NB4 (cell line): ENCODE results near the gene ITSN1.

Experiments
- POLR2A ChIP-seq: IDR thresholded peaks from 2 replicates; pipeline ENCODE4 v1.6.1; 2011; ENCODE audit warnings: mild to moderate bottlenecking; ENCODE audit not compliant: insufficient read length; ENCODE audit errors: extremely low read depth
- TF ChIP-seq, protein P1 (sequence below): IDR thresholded peaks from one replicate; pipeline ENCODE4 v1.5.1; 2012; ENCODE audit warnings: low read depth, low read length
- TF ChIP-seq, protein P2 (sequence below): IDR thresholded peaks from 2 replicates; pipeline ENCODE4 v1.6.1; 2011; ENCODE audit warnings: low read depth, low read length

DNA sequence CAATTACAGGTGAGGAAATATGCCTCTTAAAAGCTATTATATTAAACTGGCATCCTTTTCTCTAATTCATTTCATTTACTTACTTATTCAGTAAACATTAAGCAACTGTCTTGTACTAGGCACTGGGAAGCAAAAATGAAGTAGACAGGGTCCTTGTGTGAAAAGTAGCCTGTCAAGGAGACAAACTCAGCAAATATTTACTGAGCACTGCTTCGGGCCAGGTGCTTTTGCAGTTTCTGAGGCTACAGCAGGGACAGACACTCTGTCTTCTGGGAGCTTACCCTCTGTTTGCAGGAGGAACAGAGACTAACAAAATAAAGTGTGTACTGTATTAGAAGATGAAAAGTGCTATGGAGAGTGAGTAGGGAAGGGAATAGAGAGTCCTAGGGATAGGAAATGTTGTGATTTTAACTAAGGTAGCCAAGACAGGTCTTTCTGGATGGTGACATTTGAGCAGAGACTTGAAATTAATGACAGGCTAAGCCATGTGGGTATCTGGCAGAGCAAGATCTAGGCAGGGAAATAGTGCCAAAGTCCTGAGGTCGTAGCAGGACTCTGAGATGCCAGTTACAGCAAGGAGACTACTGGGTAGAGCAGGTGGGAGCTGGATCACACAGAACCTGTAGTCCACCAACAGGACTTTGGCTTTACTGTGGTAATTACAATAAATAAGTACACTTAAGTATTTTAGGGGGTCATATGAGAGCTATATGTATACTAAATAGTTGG, 133.0 kb downstream of the ITSN1 start:
- TF ChIP-seq, protein P1, sequence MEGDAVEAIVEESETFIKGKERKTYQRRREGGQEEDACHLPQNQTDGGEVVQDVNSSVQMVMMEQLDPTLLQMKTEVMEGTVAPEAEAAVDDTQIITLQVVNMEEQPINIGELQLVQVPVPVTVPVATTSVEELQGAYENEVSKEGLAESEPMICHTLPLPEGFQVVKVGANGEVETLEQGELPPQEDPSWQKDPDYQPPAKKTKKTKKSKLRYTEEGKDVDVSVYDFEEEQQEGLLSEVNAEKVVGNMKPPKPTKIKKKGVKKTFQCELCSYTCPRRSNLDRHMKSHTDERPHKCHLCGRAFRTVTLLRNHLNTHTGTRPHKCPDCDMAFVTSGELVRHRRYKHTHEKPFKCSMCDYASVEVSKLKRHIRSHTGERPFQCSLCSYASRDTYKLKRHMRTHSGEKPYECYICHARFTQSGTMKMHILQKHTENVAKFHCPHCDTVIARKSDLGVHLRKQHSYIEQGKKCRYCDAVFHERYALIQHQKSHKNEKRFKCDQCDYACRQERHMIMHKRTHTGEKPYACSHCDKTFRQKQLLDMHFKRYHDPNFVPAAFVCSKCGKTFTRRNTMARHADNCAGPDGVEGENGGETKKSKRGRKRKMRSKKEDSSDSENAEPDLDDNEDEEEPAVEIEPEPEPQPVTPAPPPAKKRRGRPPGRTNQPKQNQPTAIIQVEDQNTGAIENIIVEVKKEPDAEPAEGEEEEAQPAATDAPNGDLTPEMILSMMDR: no peak
- TF ChIP-seq POLR2A: no peak
- TF ChIP-seq, protein P2, sequence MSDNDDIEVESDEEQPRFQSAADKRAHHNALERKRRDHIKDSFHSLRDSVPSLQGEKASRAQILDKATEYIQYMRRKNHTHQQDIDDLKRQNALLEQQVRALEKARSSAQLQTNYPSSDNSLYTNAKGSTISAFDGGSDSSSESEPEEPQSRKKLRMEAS: no peak
